K562 (cell line): ENCODE data around the gene F11R. TPM values are rescaled to one million over a fixed set of nuclear protein-coding genes. Genes with fewer than 3 reads are reported as not detected.

Experiments used
- CBX2 ChIP-seq: fragments of 200-600 bp; sonication (generic); IDR thresholded peaks from one replicate; pipeline ENCODE4 v1.6.1; 2012; ENCODE audit warnings: mild to moderate bottlenecking, low read length, inconsistent platforms; ENCODE audit not compliant: insufficient read depth, poor library complexity, severe bottlenecking
- ERF ChIP-seq: fragments of 450-650 bp; formaldehyde crosslinking; IDR thresholded peaks from 2 replicates; pipeline ENCODE4 v1.4.0; 2020; ENCODE audit warnings: mild to moderate bottlenecking, mixed read lengths
- MAFG ChIP-seq: fragments of 450-650 bp; conservative IDR thresholded peaks from 2 replicates; pipeline ENCODE4 v1.6.1; 2016; ENCODE audit warnings: missing genetic modification characterization, missing compliant biosample characterization
- PHF8 ChIP-seq: fragments of 200-600 bp; sonication (generic); IDR thresholded peaks from 2 replicates; pipeline ENCODE4 v1.6.1; 2012; ENCODE audit warnings: mixed run types, mild to moderate bottlenecking, inconsistent platforms, low read length, moderate library complexity, borderline replicate concordance
- PRDM10 ChIP-seq: fragments of 450-650 bp; IDR thresholded peaks from 2 replicates; pipeline ENCODE4 v1.6.1; 2018; ENCODE audit not compliant: partially characterized antibody
- ZC3H11A ChIP-seq: IDR thresholded peaks from 2 replicates; pipeline ENCODE4 v1.6.1; 2012; ENCODE audit warnings: low read depth, low read length, improper control_type of control experiment
- ZNF764 ChIP-seq: fragments of 250-450 bp; sonication (Bioruptor Pico); IDR thresholded peaks from 2 replicates; pipeline ENCODE4 v1.4.0; 2020; ENCODE audit warnings: low read depth, mild to moderate bottlenecking, moderate library complexity
- polyA plus RNA-seq, 8 experiments: library from polyadenylated mRNA; depleted of rRNA in 4 of 8; stranded (reverse) in 5 of 8; unstranded in 3 of 8; fragments of >200 nt; fragmentation: Nextera tagmentation in 2 of 8; fragmentation: Illumina TruSeq in 1 of 8; extraction: Ambion mirVana in 2 of 8; extraction: Trizol in 1 of 8; gene quantifications; 2 replicates each; pipeline versions ENCODE4 v1.2.1 to v1.2.3, GENCODE V29; 2011 to 2014; ENCODE audit warnings: inconsistent platforms in 1 of 8, missing spikeins in 1 of 8
- total RNA-seq, 7 experiments: library from RNA; depleted of rRNA in 6 of 7; stranded (reverse); fragments of >200 nt in 6 of 7; fragmentation: Illumina TruSeq in 2 of 7; extraction: Trizol in 2 of 7; gene quantifications; 2 replicates each; pipeline versions ENCODE4 v1.2.1 to v1.2.3, GENCODE V29; 2011 to 2021; ENCODE audit warnings: low replicate concordance in 1 of 7
- TF ChIP-seq, protein P1 (sequence below): fragments of 450-650 bp; conservative IDR thresholded peaks from 2 replicates; pipeline ENCODE4 v1.6.1; 2016; ENCODE audit warnings: missing genetic modification characterization, low read depth, mild to moderate bottlenecking, missing compliant biosample characterization, moderate library complexity

Gene F11R
- total and polyA plus RNA-seq, 9 of the 15 experiments (the other 6 are each of a cell fraction or from before 2014, with no cell fraction given): 27.4 to 187 (median 52.5) TPM

GRCh38 chr1:161039154-161039545 is 18.2 kb upstream of the F11R start (continued):
- TF ChIP-seq PRDM10: no peak
- TF ChIP-seq MAFG (tag): no peak
- TF ChIP-seq, protein P1, sequence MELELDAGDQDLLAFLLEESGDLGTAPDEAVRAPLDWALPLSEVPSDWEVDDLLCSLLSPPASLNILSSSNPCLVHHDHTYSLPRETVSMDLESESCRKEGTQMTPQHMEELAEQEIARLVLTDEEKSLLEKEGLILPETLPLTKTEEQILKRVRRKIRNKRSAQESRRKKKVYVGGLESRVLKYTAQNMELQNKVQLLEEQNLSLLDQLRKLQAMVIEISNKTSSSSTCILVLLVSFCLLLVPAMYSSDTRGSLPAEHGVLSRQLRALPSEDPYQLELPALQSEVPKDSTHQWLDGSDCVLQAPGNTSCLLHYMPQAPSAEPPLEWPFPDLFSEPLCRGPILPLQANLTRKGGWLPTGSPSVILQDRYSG (tag): no peak
- no peak for TF ChIP-seq ZC3H11A
- no peak for TF ChIP-seq ERF (CRISPR knock-in tag)
- TF ChIP-seq PHF8: no peak
- no peak for TF ChIP-seq CBX2
- TF ChIP-seq ZNF764 (CRISPR knock-in tag): no peak
